Eye (tissue), 1 donor: ENCODE measurements around the gene KCNIP4.
A peak's percentile ranks its signal among the peaks of the same experiment; 100 is the strongest.

ENCODE experiments used
- DNase-seq: peaks from one replicate; pipeline ENCODE4 v3.0.0-alpha.2; 2015

The KCNIP4 gene

GRCh38 chr4:21835712-21836111, 112.9 kb downstream of the KCNIP4 start:
- no peak for DNase-seq

GRCh38 chr4:21830272-21830671, 118.3 kb downstream of the KCNIP4 start:
- DNase-seq: no peak

GRCh38 chr4:21827575-21827974, 121.0 kb downstream of the KCNIP4 start:
- no peak for DNase-seq

GRCh38 chr4:21826071-21826470, 122.5 kb downstream of the KCNIP4 start:
- no peak for DNase-seq

- DNase-seq: no peak
Observed at GRCh38 chr4:21819086-21819485, 129.5 kb downstream of the KCNIP4 start.

GRCh38 chr4:21815651-21816377, 132.8 kb downstream of the KCNIP4 start:
- DNase-seq: no peak

GRCh38 chr4:21811565-21811964, 137.0 kb downstream of the KCNIP4 start:
- DNase-seq: peak; percentile 4

- no peak for DNase-seq
Observed at GRCh38 chr4:21806991-21807390, 141.6 kb downstream of the KCNIP4 start.

GRCh38 chr4:21802406-21802805, 146.2 kb downstream of the KCNIP4 start:
- DNase-seq: no peak

GRCh38 chr4:21801661-21802385, 146.7 kb downstream of the KCNIP4 start:
- DNase-seq: no peak

- DNase-seq: no peak
Observed at GRCh38 chr4:21795091-21795490, 153.5 kb downstream of the KCNIP4 start.

GRCh38 chr4:21792736-21793135, 155.8 kb downstream of the KCNIP4 start:
- DNase-seq: no peak

GRCh38 chr4:21790438-21791029, 158.0 kb downstream of the KCNIP4 start:
- DNase-seq: peak; percentile 82

GRCh38 chr4:21780148-21780547, 168.4 kb downstream of the KCNIP4 start:
- no peak for DNase-seq

- no peak for DNase-seq
Observed at GRCh38 chr4:21778702-21779101, 169.9 kb downstream of the KCNIP4 start.

- no peak for DNase-seq
Observed at GRCh38 chr4:21775703-21776102, 172.9 kb downstream of the KCNIP4 start.

GRCh38 chr4:21769404-21770147, 179.0 kb downstream of the KCNIP4 start:
- no peak for DNase-seq

- DNase-seq: peak; percentile 83
Observed at GRCh38 chr4:21768349-21769310, 179.9 kb downstream of the KCNIP4 start.

GRCh38 chr4:21765810-21766407, 182.7 kb downstream of the KCNIP4 start:
- DNase-seq: peak; percentile 89

GRCh38 chr4:21763855-21764254, 184.7 kb downstream of the KCNIP4 start:
- no peak for DNase-seq

GRCh38 chr4:21757248-21757647, 191.3 kb downstream of the KCNIP4 start:
- no peak for DNase-seq
